H1 (cell line): ENCODE results near the gene LRCH1. TPM values are rescaled to one million over a fixed set of nuclear protein-coding genes. Genes with fewer than 3 reads are reported as not detected.
A peak's percentile ranks its signal among the peaks of the same experiment; 100 is the strongest.

Experiments
- CTCF ChIA-PET: fragments of 300-600 bp; sonication (Branson Sonifier 250); formaldehyde crosslinking; loops from one replicate; lab custom pipeline; 2021; ENCODE audit not compliant: partially characterized antibody; lab: Charles Lee
- POLR2A ChIA-PET: fragments of 300-600 bp; sonication (Branson Sonifier 250); formaldehyde crosslinking; loops from one replicate; lab custom pipeline; 2021; ENCODE audit warnings: inconsistent platforms; ENCODE audit not compliant: partially characterized antibody; lab: Charles Lee
- DNase-seq, 2 experiments: peaks; one replicate each; pipeline versions ENCODE4 v3.0.0 to v3.0.0-alpha.2; 2010 to 2022; ENCODE audit warnings: low spot score in 2 of 2, low read depth in 1 of 2, mixed read lengths in 1 of 2
- FAIRE-seq: peaks from 2 replicates; lab custom pipeline; 2011; peaks lifted over from hg19 to GRCh38; lab: Jason Lieb, UNC
- H2AFZ ChIP-seq: 2 replicates; pipeline ENCODE4 v1.8.1; 2012; ENCODE audit warnings: low read length, inconsistent platforms
- H2AK5ac ChIP-seq: 2 replicates; pipeline ENCODE4 v1.6.1; 2013; ENCODE audit warnings: low read depth, low read length
- H2BK120ac ChIP-seq: replicated peaks from 2 replicates; pipeline ENCODE3; 2013; ENCODE audit warnings: low read depth, low read length, inconsistent platforms
- H2BK12ac ChIP-seq: 2 replicates; pipeline ENCODE4 v1.6.1; 2013; ENCODE audit warnings: low read depth, low read length
- H2BK15ac ChIP-seq: 2 replicates; pipeline ENCODE4 v1.6.1; 2013; ENCODE audit warnings: low read length
- H2BK20ac ChIP-seq: 2 replicates; pipeline ENCODE4 v1.6.1; 2013; ENCODE audit warnings: low read length
- H2BK5ac ChIP-seq: 2 replicates; pipeline ENCODE4 v1.6.1; 2013; ENCODE audit warnings: low read depth, low read length
- H3K14ac ChIP-seq: 2 replicates; pipeline ENCODE4 v1.6.1; 2013; ENCODE audit warnings: inconsistent platforms; ENCODE audit not compliant: insufficient read length
- H3K18ac ChIP-seq: 2 replicates; pipeline ENCODE4 v1.6.1; 2013; ENCODE audit warnings: low read length; ENCODE audit errors: extremely low read depth
- H3K23ac ChIP-seq: 2 replicates; pipeline ENCODE4 v1.6.1; 2013; ENCODE audit warnings: inconsistent platforms; ENCODE audit not compliant: insufficient read length
- H3K23me2 ChIP-seq: 2 replicates; pipeline ENCODE4 v1.6.1; 2013; ENCODE audit warnings: low read depth, low read length
- H3K27ac ChIP-seq: 2 replicates; pipeline ENCODE4 v1.6.1; 2011; ENCODE audit warnings: low read depth, low read length, inconsistent platforms
- H3K27me3 ChIP-seq, 4 experiments: replicated peaks in 1 of 4; 1 replicate in 1 of 4; 2 replicates in 3 of 4; pipeline versions ENCODE4 v1.6.1 to v1.8.1; 2011 to 2013; ENCODE audit warnings: low read length in 3 of 4, mild to moderate bottlenecking in 3 of 4, inconsistent platforms in 2 of 4, mixed read lengths in 2 of 4, moderate library complexity in 1 of 4; ENCODE audit not compliant: control insufficient read depth in 3 of 4, insufficient read depth in 3 of 4; ENCODE audit errors: extremely low read depth in 1 of 4
- H3K36me3 ChIP-seq, 4 experiments: 2 replicates each; pipeline versions ENCODE4 v1.6.1 to v1.8.1; 2011 to 2013; ENCODE audit warnings: mild to moderate bottlenecking in 4 of 4, low read length in 3 of 4, moderate library complexity in 2 of 4, control low read depth in 1 of 4, inconsistent platforms in 1 of 4; ENCODE audit not compliant: insufficient read depth in 4 of 4, control insufficient read depth in 2 of 4
- H3K4ac ChIP-seq: replicated peaks from 2 replicates; pipeline ENCODE3; 2013; ENCODE audit warnings: low read length, low read depth, mixed read lengths, inconsistent platforms; ENCODE audit not compliant: insufficient read length
- H3K4me1 ChIP-seq, 4 experiments: replicated peaks in 1 of 4; 1 replicate in 1 of 4; 2 replicates in 3 of 4; pipeline versions ENCODE4 v1.6.1 to v1.8.1; 2011 to 2013; ENCODE audit warnings: low read length in 3 of 4, inconsistent platforms in 2 of 4, mixed read lengths in 1 of 4; ENCODE audit not compliant: insufficient read depth in 4 of 4, control insufficient read depth in 3 of 4
- H3K4me2 ChIP-seq, 2 experiments: 2 replicates each; pipeline versions ENCODE4 v1.6.1 to v1.8.1; 2011 to 2013; ENCODE audit warnings: low read depth in 2 of 2, low read length in 2 of 2, control low read depth in 1 of 2, inconsistent platforms in 1 of 2, mild to moderate bottlenecking in 1 of 2; ENCODE audit not compliant: insufficient read depth in 1 of 2
- H3K4me3 ChIP-seq, 4 experiments: fragments of 200-600, 300-600 bp in 1 of 4; sonication (generic), shearing (Covaris generic), sonication (Bioruptor Twin) in 1 of 4; 2 replicates each; pipeline versions ENCODE4 v1.5.1 to v1.8.1; 2011 to 2016; ENCODE audit warnings: low read length in 4 of 4, low read depth in 3 of 4, control low read depth in 2 of 4, inconsistent platforms in 2 of 4, mild to moderate bottlenecking in 2 of 4, mixed read lengths in 1 of 4, moderate library complexity in 1 of 4; ENCODE audit not compliant: insufficient read depth in 2 of 4; ENCODE audit errors: extremely low read depth in 1 of 4
- H3K56ac ChIP-seq: replicated peaks from 2 replicates; pipeline ENCODE3; 2013; ENCODE audit warnings: low read depth, mild to moderate bottlenecking, mixed read lengths, low read length, inconsistent platforms; ENCODE audit not compliant: insufficient read length
- H3K79me1 ChIP-seq: 2 replicates; pipeline ENCODE4 v1.6.1; 2013; ENCODE audit warnings: low read depth, low read length, control low read depth
- H3K79me2 ChIP-seq, 2 experiments: 2 replicates each; pipeline versions ENCODE4 v1.6.1 to v1.8.1; 2012 to 2013; ENCODE audit warnings: low read length in 2 of 2, mild to moderate bottlenecking in 2 of 2, inconsistent platforms in 1 of 2; ENCODE audit not compliant: insufficient read depth in 2 of 2, control insufficient read depth in 1 of 2
- H3K9ac ChIP-seq, 4 experiments: replicated peaks in 1 of 4; 1 replicate in 1 of 4; 2 replicates in 3 of 4; pipeline versions ENCODE4 v1.6.1 to v1.8.1; 2011 to 2013; ENCODE audit warnings: low read depth in 3 of 4, low read length in 3 of 4, control low read depth in 2 of 4, mild to moderate bottlenecking in 2 of 4, moderate library complexity in 2 of 4, inconsistent platforms in 1 of 4; ENCODE audit errors: extremely low read depth in 1 of 4
- H3K9me3 ChIP-seq, 2 experiments: 2 replicates each; pipeline versions ENCODE4 v1.6.1 to v1.8.1; 2012 to 2013; ENCODE audit warnings: mild to moderate bottlenecking in 2 of 2, moderate library complexity in 2 of 2, control low read depth in 1 of 2, inconsistent platforms in 1 of 2, low read depth in 1 of 2, low read length in 1 of 2, mixed read lengths in 1 of 2; ENCODE audit not compliant: insufficient read depth in 2 of 2
- H4K20me1 ChIP-seq, 2 experiments: replicated peaks in 1 of 2; 2 replicates each; pipeline versions ENCODE3 to v1.8.1; 2011 to 2013; ENCODE audit warnings: inconsistent platforms in 2 of 2, low read length in 2 of 2, mild to moderate bottlenecking in 1 of 2; ENCODE audit not compliant: insufficient read depth in 2 of 2, control insufficient read depth in 1 of 2
- H4K5ac ChIP-seq: 2 replicates; pipeline ENCODE4 v1.6.1; 2013; ENCODE audit warnings: low read length, low read depth, mixed read lengths, inconsistent platforms; ENCODE audit not compliant: insufficient read length
- H4K8ac ChIP-seq: 2 replicates; pipeline ENCODE4 v1.8.0; 2013; ENCODE audit warnings: mild to moderate bottlenecking, moderate library complexity, low read length, inconsistent platforms; ENCODE audit not compliant: insufficient read depth; ENCODE audit errors: extremely low read depth
- H4K91ac ChIP-seq: replicated peaks from 2 replicates; pipeline ENCODE3; 2013; ENCODE audit warnings: low read length, mixed read lengths, inconsistent platforms; ENCODE audit not compliant: insufficient read length
- ASH2L ChIP-seq: fragments of 200-600, 300-600 bp; sonication (generic); IDR thresholded peaks from one replicate; pipeline ENCODE4 v1.7.1; 2017; ENCODE audit warnings: low read length
- WGBS, 2 experiments: shearing (Covaris generic) in 1 of 2; methylation state at CpG; one replicate each; pipeline versions ENCODE4 v1.1.6 to v1.1.7; 2013 to 2015; ENCODE audit warnings: low lambda C conversion rate in 2 of 2, mixed read lengths in 2 of 2, inconsistent platforms in 1 of 2, low coverage in 1 of 2, missing lambda C conversion rate in 1 of 2; ENCODE audit not compliant: insufficient replicate concordance in 2 of 2, insufficient coverage in 1 of 2, insufficient read length in 1 of 2; ENCODE audit errors: extremely low coverage in 1 of 2, missing lambda C conversion rate in 1 of 2; 5-methylcytosine and 5-hydroxymethylcytosine counted together
- polyA plus RNA-seq, 7 experiments: library from polyadenylated mRNA; depleted of rRNA in 3 of 7; stranded (reverse) in 5 of 7; unstranded in 2 of 7; fragments of >200 nt in 5 of 7; fragments of 200-250 nt in 2 of 7; gene quantifications; 1 replicate in 5 of 7; 2 replicates in 1 of 7; 4 replicates in 1 of 7; pipeline versions ENCODE4 v1.2.1 to v1.2.3, GENCODE V29; 2011 to 2013; ENCODE audit warnings: missing spikeins in 2 of 7, mixed read lengths in 2 of 7
- total RNA-seq: library from RNA; stranded (reverse); fragmentation: NEBNext Ultra II Directional; extraction: Animal tissue kit (Norgen Biotek cat#: 25700); gene quantifications from 2 replicates; pipeline ENCODE4 v1.2.1, GENCODE V29; 2021

LRCH1 gene
- total and polyA plus RNA-seq, 2 of the 8 experiments (the other 6 are each of a cell fraction or from before 2014, with no cell fraction given), result 3.0 to 10.1 TPM

GRCh38 chr13:46668302-46668720, 115.3 kb downstream of the LRCH1 start:
- Histone ChIP-seq H3K36me3 (no peaks in the 10 kb centered on the region), H3K9me3 (no peaks in the 10 kb centered on the region), H3K4me2 (no peak overlapping the region), H4K5ac (no peak overlapping the region), H3K56ac (no peak overlapping the region), H2BK120ac (no peak overlapping the region), H3K14ac (no peak overlapping the region), H3K79me1 (no peaks in the 10 kb centered on the region; the same call in 1 of the 2 replicates), H3K23ac (no peak overlapping the region), H2AK5ac (no peak overlapping the region), H2BK15ac (no peak overlapping the region), H3K27me3 (no peaks in the 10 kb centered on the region), H2BK5ac (no peak overlapping the region), H3K9ac (peak overlapping the region in 1 of 4 experiments; percentile 1; a peak in 1 of 7 replicates), H4K8ac (no peak overlapping the region), H3K18ac (no peak overlapping the region), H3K4me1 (peaks cover 3 to 23% (median 10%) of the 10 kb centered on the region in 4 experiments), H3K79me2 (peaks cover 0 to 13% of the 10 kb centered on the region in 2 experiments; a peak in 2 of 4 replicates), H3K27ac (no peak overlapping the region), H2BK12ac (no peak overlapping the region), H3K4me3 (no peak overlapping the region), H3K4ac (no peak overlapping the region), H4K91ac (no peak overlapping the region), H2AFZ (no peak overlapping the region), H4K20me1 (peaks cover 0 to 1% of the 10 kb centered on the region in 2 experiments), H2BK20ac (no peak overlapping the region), H3K23me2 (no peaks in the 10 kb centered on the region; the same call in 1 of the 2 replicates)
- WGBS, 2 experiments, result 85% methylated on average over 3 of the region's 3 CpGs; no CpG with 5 or more reads in 1 of the 2 experiments
- ChIA-PET CTCF (interaction anchor here (1.1 to 1.5 kb wide), 4 partner anchors 13 to 53 kb away, joined by 3 to 4 read pairs (median 4); no protein-coding TSS in a partner anchor), POLR2A (no interaction called here)
- DNase-seq (no peak), FAIRE-seq (no peak)
- no peak for TF ChIP-seq ASH2L
